Upper lobe of right lung (tissue), 1 donor: ENCODE results near the gene PPARA. TPM values are rescaled to one million over a fixed set of nuclear protein-coding genes. Genes with fewer than 3 reads are reported as not detected.

Experiments used
- ATAC-seq: fragments of 200-7000 bp; cut with Tn5 transposase; one replicate; pipeline ENCODE4 v1.9.1; 2020; ENCODE audit warnings: mild to moderate bottlenecking, moderate library complexity
- DNase-seq: peaks from one replicate; pipeline ENCODE4 v3.0.0-alpha.2; 2020
- H3K27ac ChIP-seq: fragments of 200-600 bp; one replicate; pipeline ENCODE4 v1.8.0; 2022
- H3K27me3 ChIP-seq: fragments of 200-600 bp; one replicate; pipeline ENCODE4 v1.8.0; 2022; ENCODE audit warnings: mild to moderate bottlenecking
- H3K36me3 ChIP-seq: fragments of 200-600 bp; one replicate; pipeline ENCODE4 v1.8.0; 2022
- H3K4me1 ChIP-seq: fragments of 200-600 bp; one replicate; pipeline ENCODE4 v1.8.0; 2022
- H3K4me3 ChIP-seq: fragments of 200-600 bp; one replicate; pipeline ENCODE4 v1.8.0; 2022; ENCODE audit warnings: mild to moderate bottlenecking
- H3K9me3 ChIP-seq: fragments of 200-600 bp; one replicate; pipeline ENCODE4 v1.8.0; 2022
- intact Hi-C: fragments of 100-400 bp; cut with DNase I; formaldehyde crosslinking; loops from one replicate; pipeline ENCODE4 v1.11.0; 2022
- total RNA-seq: library from RNA; stranded (reverse); fragmentation: NEBNext Ultra II Directional; extraction: Animal tissue kit (Norgen Biotek cat#: 25700); gene quantifications from one replicate; pipeline ENCODE4 v1.2.1, GENCODE V29; 2021
- TF ChIP-seq, protein P1 (sequence below): fragments of 200-600 bp; IDR thresholded peaks from one replicate; pipeline ENCODE4 v1.8.0; 2022; ENCODE audit warnings: antibody characterized with exemption
- donor health status: DM: no; HTN: yes; CAD: no; lungs with severe emphysema.

The PPARA gene
- total RNA-seq, 1 donor from 2014 or later = 18.4 TPM

DNA sequence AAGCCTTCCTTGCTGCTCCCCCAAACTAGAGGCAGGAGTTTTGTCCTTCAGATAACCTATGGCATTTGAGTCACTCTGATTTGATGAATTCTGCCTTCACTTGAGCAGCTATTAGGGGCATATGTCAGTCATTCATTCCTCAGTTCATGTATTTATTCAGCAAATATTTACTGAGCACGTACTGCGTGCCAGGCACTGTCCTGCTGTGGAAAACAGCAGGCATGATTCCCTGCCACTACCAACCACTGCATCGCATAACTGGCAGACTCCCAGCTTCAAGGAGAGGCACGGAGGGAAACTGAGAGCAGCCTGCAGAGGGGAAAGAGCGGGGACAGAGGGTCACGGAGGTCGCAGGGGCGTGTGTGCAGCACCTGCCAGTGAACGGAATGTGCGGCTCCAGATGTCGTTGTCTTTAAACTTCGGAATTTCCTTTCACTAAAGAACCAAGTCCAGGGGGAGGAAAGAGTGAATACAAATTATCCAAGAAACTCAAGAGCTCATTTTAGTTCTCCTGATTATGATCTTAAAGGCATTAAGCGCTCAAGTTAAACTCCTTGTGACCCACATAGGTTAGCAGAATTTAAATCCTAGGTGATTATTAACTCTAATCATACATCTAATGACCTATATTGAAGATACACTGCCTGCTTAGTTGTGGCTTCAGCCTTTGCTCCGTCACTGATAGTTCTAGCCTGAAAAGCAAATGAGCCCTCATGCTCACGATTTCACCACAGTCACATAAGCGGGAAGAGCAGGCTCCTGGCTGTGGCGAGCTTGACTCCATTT is 12.6 kb downstream of the PPARA start:
- Histone ChIP-seq H3K27me3 (no peaks in the 10 kb centered on the region), H3K4me3 (no peak overlapping the region), H3K27ac (no peak overlapping the region), H3K9me3 (no peaks in the 10 kb centered on the region), H3K4me1 (no peaks in the 10 kb centered on the region), H3K36me3 (no peaks in the 10 kb centered on the region)
- ATAC-seq (peak; percentile 17), DNase-seq (no peak)
- intact Hi-C loops = no loop called here
- TF ChIP-seq, protein P1, sequence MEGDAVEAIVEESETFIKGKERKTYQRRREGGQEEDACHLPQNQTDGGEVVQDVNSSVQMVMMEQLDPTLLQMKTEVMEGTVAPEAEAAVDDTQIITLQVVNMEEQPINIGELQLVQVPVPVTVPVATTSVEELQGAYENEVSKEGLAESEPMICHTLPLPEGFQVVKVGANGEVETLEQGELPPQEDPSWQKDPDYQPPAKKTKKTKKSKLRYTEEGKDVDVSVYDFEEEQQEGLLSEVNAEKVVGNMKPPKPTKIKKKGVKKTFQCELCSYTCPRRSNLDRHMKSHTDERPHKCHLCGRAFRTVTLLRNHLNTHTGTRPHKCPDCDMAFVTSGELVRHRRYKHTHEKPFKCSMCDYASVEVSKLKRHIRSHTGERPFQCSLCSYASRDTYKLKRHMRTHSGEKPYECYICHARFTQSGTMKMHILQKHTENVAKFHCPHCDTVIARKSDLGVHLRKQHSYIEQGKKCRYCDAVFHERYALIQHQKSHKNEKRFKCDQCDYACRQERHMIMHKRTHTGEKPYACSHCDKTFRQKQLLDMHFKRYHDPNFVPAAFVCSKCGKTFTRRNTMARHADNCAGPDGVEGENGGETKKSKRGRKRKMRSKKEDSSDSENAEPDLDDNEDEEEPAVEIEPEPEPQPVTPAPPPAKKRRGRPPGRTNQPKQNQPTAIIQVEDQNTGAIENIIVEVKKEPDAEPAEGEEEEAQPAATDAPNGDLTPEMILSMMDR = no peak

DNA sequence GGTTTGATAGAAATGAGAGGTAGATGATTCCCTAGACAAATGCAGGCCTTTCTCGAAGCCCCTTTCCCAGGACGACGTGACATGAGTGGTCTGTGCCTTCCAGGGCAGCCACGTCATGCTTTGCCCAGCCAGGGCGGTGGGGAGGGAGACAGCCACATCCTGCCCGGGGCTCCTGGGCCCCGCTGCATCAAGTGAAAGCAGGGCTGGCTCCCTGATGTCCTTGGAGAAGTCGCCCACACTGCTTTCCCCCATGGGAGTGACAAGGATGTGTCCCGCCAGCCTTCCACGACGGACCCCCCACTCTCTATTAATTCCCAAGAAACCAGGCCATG is 13.2 kb downstream of the PPARA start:
- no peaks in the 10 kb centered on the region for H3K4me1 ChIP-seq
- intact Hi-C loops = no loop called here
- TF ChIP-seq, protein P1 = no peak
- H3K27me3 ChIP-seq = no peaks in the 10 kb centered on the region
- H3K36me3 ChIP-seq = no peaks in the 10 kb centered on the region
- no peak for ATAC-seq
- H3K9me3 ChIP-seq = no peaks in the 10 kb centered on the region
- no peak overlapping the region for H3K27ac ChIP-seq
- DNase-seq = no peak
- no peak overlapping the region for H3K4me3 ChIP-seq

DNA sequence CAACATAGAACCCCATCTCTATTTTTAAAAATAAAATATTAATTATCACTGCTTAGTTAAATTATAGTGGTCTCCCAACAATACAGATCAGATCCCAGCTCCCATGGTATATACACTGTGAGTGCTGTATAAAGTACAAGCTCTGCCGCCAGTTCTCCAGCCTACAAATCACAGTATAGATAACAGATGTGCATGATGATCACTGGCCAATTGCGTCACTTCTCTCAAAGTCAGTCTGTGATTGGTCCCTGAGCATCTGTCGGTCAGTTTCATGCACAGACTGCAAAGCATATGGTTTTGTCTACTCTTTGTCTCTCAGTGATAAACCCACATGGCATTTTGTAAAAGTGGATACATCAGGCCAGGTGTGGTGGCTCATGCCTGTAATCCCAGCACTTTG is 15.7 kb downstream of the PPARA start:
- no peaks in the 10 kb centered on the region for H3K27me3 ChIP-seq
- no peaks in the 10 kb centered on the region for H3K36me3 ChIP-seq
- no peaks in the 10 kb centered on the region for H3K9me3 ChIP-seq
- TF ChIP-seq, protein P1 = no peak
- intact Hi-C loops = no loop called here
- H3K4me1 ChIP-seq = peaks cover 5% of the 10 kb centered on the region
- no peak overlapping the region for H3K4me3 ChIP-seq
- DNase-seq (no peak), ATAC-seq (no peak)
- H3K27ac ChIP-seq = no peak overlapping the region

DNA sequence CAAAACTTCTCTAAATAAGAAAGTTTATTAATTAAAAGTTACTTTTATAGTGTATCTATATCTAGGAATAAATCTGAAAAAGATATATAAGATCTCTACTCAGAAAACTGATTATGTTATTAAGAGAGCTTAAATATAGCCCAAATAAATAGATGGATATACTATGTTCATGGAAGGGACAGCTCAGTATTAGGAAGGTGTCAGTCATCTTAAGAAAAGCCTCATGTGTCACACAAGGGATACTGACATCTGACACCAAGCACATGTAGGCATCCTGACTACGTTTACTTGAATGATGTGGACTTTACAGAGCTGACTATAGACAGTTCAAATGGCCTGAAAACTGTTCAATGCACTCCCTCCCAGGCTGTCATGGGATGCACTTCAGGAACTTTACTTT is 19.3 kb downstream of the PPARA start:
- TF ChIP-seq, protein P1 = no peak
- Histone ChIP-seq H3K9me3 (no peaks in the 10 kb centered on the region), H3K4me1 (peaks cover 9% of the 10 kb centered on the region), H3K27me3 (no peaks in the 10 kb centered on the region), H3K36me3 (no peaks in the 10 kb centered on the region), H3K27ac (no peak overlapping the region), H3K4me3 (no peak overlapping the region)
- intact Hi-C loops = no loop called here
- DNase-seq = no peak
- no peak for ATAC-seq

DNA sequence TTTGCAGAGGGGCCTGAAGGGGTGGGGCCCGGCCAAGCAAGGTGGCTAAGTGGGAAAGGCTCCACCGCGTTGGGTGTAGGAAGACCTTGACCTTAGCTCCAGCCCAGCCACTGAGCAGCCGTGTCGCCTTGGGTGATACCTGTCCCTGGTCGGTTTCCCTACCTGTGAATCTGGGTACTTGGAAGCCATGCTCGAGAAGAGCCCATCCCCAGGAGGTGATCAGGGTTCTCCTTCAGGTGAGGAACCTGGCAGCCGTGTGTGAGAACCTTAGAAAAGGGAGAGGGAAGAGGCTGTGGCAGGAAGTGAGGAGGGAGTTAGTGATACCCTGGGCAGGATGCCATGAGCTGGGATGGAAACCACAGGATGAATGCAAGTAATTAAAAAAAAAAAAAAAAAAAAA is 21.6 kb downstream of the PPARA start:
- peak; percentile 12 for ATAC-seq
- H3K27me3 ChIP-seq = no peaks in the 10 kb centered on the region
- H3K27ac ChIP-seq = no peak overlapping the region
- intact Hi-C loops = no loop called here
- DNase-seq = no peak
- H3K4me1 ChIP-seq = peaks cover 9% of the 10 kb centered on the region
- no peaks in the 10 kb centered on the region for H3K36me3 ChIP-seq
- TF ChIP-seq, protein P1 = no peak
- H3K4me3 ChIP-seq = no peak overlapping the region
- H3K9me3 ChIP-seq = no peaks in the 10 kb centered on the region
